SK-N-SH treated with all-trans-retinoic acid at 6 μM for 48 hours (cell line): ENCODE data around the gene MARCKSL1.

ENCODE experiments used
- CSDC2 ChIP-seq: fragments of 250-450 bp; sonication (Bioruptor Pico); IDR thresholded peaks from 2 replicates; pipeline ENCODE4 v1.5.0; 2020; ENCODE audit warnings: mild to moderate bottlenecking, moderate library complexity
- GLIS3 ChIP-seq: fragments of 250-450 bp; sonication (Bioruptor Pico); IDR thresholded peaks from 2 replicates; pipeline ENCODE4 v1.5.0; 2020; ENCODE audit warnings: mild to moderate bottlenecking, moderate library complexity
- OSR1 ChIP-seq: fragments of 250-450 bp; sonication (Bioruptor Pico); IDR thresholded peaks from 2 replicates; pipeline ENCODE4 v1.8.0; 2022; ENCODE audit warnings: moderate library complexity, mild to moderate bottlenecking, inconsistent platforms
- PPARA ChIP-seq: fragments of 250-450 bp; sonication (Bioruptor Pico); IDR thresholded peaks from 2 replicates; pipeline ENCODE4 v1.5.0; 2020; ENCODE audit warnings: mild to moderate bottlenecking, borderline replicate concordance
- ZNF8 ChIP-seq: fragments of 450-650 bp; formaldehyde crosslinking; IDR thresholded peaks from 2 replicates; pipeline ENCODE4 v1.5.0; 2020; ENCODE audit warnings: mild to moderate bottlenecking, moderate library complexity

DNA sequence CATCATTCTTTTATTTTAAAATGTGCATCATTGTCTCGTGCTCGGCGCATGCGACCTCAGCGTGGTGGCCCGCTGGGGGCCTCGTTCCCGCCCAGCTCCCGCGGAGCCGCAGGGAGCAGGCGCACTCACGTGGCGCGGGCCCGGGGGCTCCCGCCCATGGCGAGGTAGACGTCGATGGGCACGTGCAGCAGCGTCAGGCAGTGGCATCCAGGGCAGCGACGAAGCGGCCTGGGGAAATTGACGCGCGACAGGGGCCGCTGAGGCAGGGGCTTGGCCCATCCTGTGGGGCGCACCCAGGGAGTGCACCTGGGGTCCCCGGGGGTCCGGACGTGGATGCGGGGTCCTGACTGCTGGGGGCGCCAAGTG lies 25.3 kb upstream of the MARCKSL1 start:
- TF ChIP-seq PPARA (CRISPR knock-in tag) (no peak), GLIS3 (no peak), OSR1 (no peak), ZNF8 (no peak), CSDC2 (CRISPR knock-in tag) (no peak)
